ENCODE data around the gene KRT27. TPM values are rescaled to one million over a fixed set of nuclear protein-coding genes. Genes with fewer than 3 reads are reported as not detected.

KRT27 gene
- total and polyA plus RNA-seq, 9 of the 15 experiments (the other 6 are each of a cell fraction or from before 2014, with no cell fraction given): 0.10 TPM; not detected in 8

DNA sequence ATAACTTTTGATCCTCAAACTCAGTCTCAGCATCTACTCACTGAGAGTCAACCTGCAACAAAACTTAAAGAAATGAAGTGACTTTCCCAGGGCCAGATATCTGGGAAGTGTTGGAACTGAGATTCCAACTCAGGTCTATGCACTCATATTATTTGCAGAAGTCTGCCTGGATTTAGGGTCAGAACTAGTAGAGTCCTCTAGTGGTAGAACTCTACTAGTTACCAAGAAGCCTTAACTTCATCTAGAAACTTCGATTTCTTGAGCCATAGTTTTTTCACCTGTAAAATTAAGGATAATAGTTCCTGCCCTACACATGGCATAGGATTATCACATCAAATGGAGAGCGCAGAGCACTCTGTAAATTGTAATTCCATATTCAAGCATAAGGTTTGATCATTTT lies 55.4 kb downstream of the KRT27 start:
- Histone ChIP-seq H2AFZ (ENCODE audit: low read depth, low read length) (no peak overlapping the region), H3K4me1 (replicated peaks in 1 of 2; ENCODE audit: control insufficient read depth in 2 of 2, insufficient read depth in 2 of 2, low read length in 2 of 2) (no peaks in the 10 kb centered on the region), H3K9ac (ENCODE audit: insufficient read depth in 1 of 2, low read depth in 2 of 2, low read length in 2 of 2) (no peak overlapping the region), H3K27me3 (ENCODE audit: control insufficient read depth in 2 of 2, insufficient read depth in 2 of 2, low read length in 2 of 2) (0 out of 5 replicates have a peak, but pooled peaks cover 0 to 4% of the 10 kb centered on the region in 2 experiments), H3K4me3 (no peak overlapping the region), H3K79me2 (ENCODE audit: control insufficient read depth, insufficient read depth, low read length) (no peaks in the 10 kb centered on the region), H3K9me1 (ENCODE audit: control insufficient read depth, insufficient read depth, low read length) (no peaks in the 10 kb centered on the region), H3K9me3 (replicated peaks; ENCODE audit: control insufficient read depth, insufficient read depth, low read depth, low read length) (no peaks in the 10 kb centered on the region), H3K4me2 (ENCODE audit: insufficient read depth, low read length) (no peak overlapping the region), H3K36me3 (ENCODE audit: control insufficient read depth, insufficient read depth, low read length) (no peaks in the 10 kb centered on the region), H4K20me1 (replicated peaks; ENCODE audit: control insufficient read depth, insufficient read depth, low read length) (no peaks in the 10 kb centered on the region), H3K27ac (ENCODE audit: extremely low read depth, low read depth, low read length) (no peak overlapping the region)
- TF ChIP-seq, protein P1, sequence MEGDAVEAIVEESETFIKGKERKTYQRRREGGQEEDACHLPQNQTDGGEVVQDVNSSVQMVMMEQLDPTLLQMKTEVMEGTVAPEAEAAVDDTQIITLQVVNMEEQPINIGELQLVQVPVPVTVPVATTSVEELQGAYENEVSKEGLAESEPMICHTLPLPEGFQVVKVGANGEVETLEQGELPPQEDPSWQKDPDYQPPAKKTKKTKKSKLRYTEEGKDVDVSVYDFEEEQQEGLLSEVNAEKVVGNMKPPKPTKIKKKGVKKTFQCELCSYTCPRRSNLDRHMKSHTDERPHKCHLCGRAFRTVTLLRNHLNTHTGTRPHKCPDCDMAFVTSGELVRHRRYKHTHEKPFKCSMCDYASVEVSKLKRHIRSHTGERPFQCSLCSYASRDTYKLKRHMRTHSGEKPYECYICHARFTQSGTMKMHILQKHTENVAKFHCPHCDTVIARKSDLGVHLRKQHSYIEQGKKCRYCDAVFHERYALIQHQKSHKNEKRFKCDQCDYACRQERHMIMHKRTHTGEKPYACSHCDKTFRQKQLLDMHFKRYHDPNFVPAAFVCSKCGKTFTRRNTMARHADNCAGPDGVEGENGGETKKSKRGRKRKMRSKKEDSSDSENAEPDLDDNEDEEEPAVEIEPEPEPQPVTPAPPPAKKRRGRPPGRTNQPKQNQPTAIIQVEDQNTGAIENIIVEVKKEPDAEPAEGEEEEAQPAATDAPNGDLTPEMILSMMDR (IDR thresholded peaks at IDR 0.05 in 2 of 3, conservative IDR thresholded peaks at IDR 0.05 in 1 of 3; ENCODE audit: insufficient read depth in 2 of 3, low read depth in 1 of 3, low read length in 3 of 3): peak in 1 of 3 experiments; percentile 24; a peak in 2 of 6 replicates
- TF ChIP-seq, protein P2, sequence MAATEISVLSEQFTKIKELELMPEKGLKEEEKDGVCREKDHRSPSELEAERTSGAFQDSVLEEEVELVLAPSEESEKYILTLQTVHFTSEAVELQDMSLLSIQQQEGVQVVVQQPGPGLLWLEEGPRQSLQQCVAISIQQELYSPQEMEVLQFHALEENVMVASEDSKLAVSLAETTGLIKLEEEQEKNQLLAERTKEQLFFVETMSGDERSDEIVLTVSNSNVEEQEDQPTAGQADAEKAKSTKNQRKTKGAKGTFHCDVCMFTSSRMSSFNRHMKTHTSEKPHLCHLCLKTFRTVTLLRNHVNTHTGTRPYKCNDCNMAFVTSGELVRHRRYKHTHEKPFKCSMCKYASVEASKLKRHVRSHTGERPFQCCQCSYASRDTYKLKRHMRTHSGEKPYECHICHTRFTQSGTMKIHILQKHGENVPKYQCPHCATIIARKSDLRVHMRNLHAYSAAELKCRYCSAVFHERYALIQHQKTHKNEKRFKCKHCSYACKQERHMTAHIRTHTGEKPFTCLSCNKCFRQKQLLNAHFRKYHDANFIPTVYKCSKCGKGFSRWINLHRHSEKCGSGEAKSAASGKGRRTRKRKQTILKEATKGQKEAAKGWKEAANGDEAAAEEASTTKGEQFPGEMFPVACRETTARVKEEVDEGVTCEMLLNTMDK (IDR thresholded peaks at IDR 0.05; ENCODE audit: borderline replicate concordance, insufficient read depth, low read depth, low read length, poor library complexity, severe bottlenecking): no peak
- TF ChIP-seq, protein P3, sequence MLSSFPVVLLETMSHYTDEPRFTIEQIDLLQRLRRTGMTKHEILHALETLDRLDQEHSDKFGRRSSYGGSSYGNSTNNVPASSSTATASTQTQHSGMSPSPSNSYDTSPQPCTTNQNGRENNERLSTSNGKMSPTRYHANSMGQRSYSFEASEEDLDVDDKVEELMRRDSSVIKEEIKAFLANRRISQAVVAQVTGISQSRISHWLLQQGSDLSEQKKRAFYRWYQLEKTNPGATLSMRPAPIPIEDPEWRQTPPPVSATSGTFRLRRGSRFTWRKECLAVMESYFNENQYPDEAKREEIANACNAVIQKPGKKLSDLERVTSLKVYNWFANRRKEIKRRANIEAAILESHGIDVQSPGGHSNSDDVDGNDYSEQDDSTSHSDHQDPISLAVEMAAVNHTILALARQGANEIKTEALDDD (IDR thresholded peaks at IDR 0.05): peak; percentile 74; the same call in 1 of the 2 replicates
- FAIRE-seq: no peak
- no TSS peak for BruUV-seq (replicated peaks)
- ATAC-seq: no peak
- ChIA-PET POLR2A (interaction anchor here (0.6 to 1.0 kb wide), 3 partner anchors 12 to 19 kb away, joined by 3 to 4 read pairs (median 3); no protein-coding TSS in a partner anchor), CTCF (ENCODE audit: low intra/inter-chr PET ratio) (no interaction called here)
- intact Hi-C loops (cut with micrococcal nuclease): no loop called here
- in situ Hi-C loops (cut with MboI): no loop called here
- no peak for DNase-seq (ENCODE audit: extremely low read depth in 1 of 4, low spot score in 3 of 4)
- 0% methylated on average over 2 of the region's 2 CpGs for WGBS (ENCODE audit: insufficient coverage, low coverage, missing lambda C conversion rate)

Other genes with a start within 250 kb of the KRT27 start
Only the 7 nearest of the 18 such genes appear.
- gene KRT24, start 78.8 kb downstream of the KRT27 start, total RNA-seq (2014; rRNA removed): not detected in 2 replicates
- not detected in 2 replicates for gene KRT24, start 78.8 kb downstream of the KRT27 start, total RNA-seq (2014; rRNA removed; fragmentation: Illumina TruSeq; extraction: Trizol)
- not detected in 2 replicates for gene KRT24, start 78.8 kb downstream of the KRT27 start, total RNA-seq (2015; rRNA removed; fragmentation: Illumina TruSeq; extraction: Trizol)
- not detected in 2 replicates for gene KRT24, start 78.8 kb downstream of the KRT27 start, total RNA-seq (2021)
- not detected in 2 replicates for gene KRT24, start 78.8 kb downstream of the KRT27 start, polyA plus RNA-seq (2011; rRNA removed)
- not detected in 2 replicates for gene KRT24, start 78.8 kb downstream of the KRT27 start, polyA plus RNA-seq (2014; fragmentation: Illumina TruSeq; extraction: Trizol)
- gene KRT24, start 78.8 kb downstream of the KRT27 start, polyA plus RNA-seq (2014; fragmentation: Nextera tagmentation; extraction: Ambion mirVana): not detected
- not detected in 2 replicates for gene KRT24, start 78.8 kb downstream of the KRT27 start, polyA plus RNA-seq (2014; rRNA removed)
- gene KRT25, start 27.2 kb downstream of the KRT27 start, total RNA-seq (2014; rRNA removed): not detected in 2 replicates
- gene KRT25, start 27.2 kb downstream of the KRT27 start, total RNA-seq (2014; rRNA removed; fragmentation: Illumina TruSeq; extraction: Trizol): not detected in 2 replicates
- gene KRT25, start 27.2 kb downstream of the KRT27 start, total RNA-seq (2015; rRNA removed; fragmentation: Illumina TruSeq; extraction: Trizol): not detected in 2 replicates
- not detected in 2 replicates for gene KRT25, start 27.2 kb downstream of the KRT27 start, total RNA-seq (2021)
- not detected in 2 replicates for gene KRT25, start 27.2 kb downstream of the KRT27 start, polyA plus RNA-seq (2011; rRNA removed)
- not detected in 2 replicates for gene KRT25, start 27.2 kb downstream of the KRT27 start, polyA plus RNA-seq (2014; fragmentation: Illumina TruSeq; extraction: Trizol)
- gene KRT25, start 27.2 kb downstream of the KRT27 start, polyA plus RNA-seq (2014; fragmentation: Nextera tagmentation; extraction: Ambion mirVana): not detected
- not detected in 2 replicates for gene KRT25, start 27.2 kb downstream of the KRT27 start, polyA plus RNA-seq (2014; rRNA removed)
- not detected in 2 replicates for gene KRT26, start 10.3 kb downstream of the KRT27 start, total RNA-seq (2014; rRNA removed)
- gene KRT26, start 10.3 kb downstream of the KRT27 start, total RNA-seq (2014; rRNA removed; fragmentation: Illumina TruSeq; extraction: Trizol): not detected in 2 replicates
- gene KRT26, start 10.3 kb downstream of the KRT27 start, total RNA-seq (2015; rRNA removed; fragmentation: Illumina TruSeq; extraction: Trizol): not detected in 2 replicates
- not detected in 2 replicates for gene KRT26, start 10.3 kb downstream of the KRT27 start, total RNA-seq (2021)
- not detected in 2 replicates for gene KRT26, start 10.3 kb downstream of the KRT27 start, polyA plus RNA-seq (2011; rRNA removed)
- gene KRT26, start 10.3 kb downstream of the KRT27 start, polyA plus RNA-seq (2014; fragmentation: Illumina TruSeq; extraction: Trizol): not detected in 2 replicates
- gene KRT26, start 10.3 kb downstream of the KRT27 start, polyA plus RNA-seq (2014; fragmentation: Nextera tagmentation; extraction: Ambion mirVana): not detected
- not detected in 2 replicates for gene KRT26, start 10.3 kb downstream of the KRT27 start, polyA plus RNA-seq (2014; rRNA removed)
- gene KRT28, start 17.4 kb upstream of the KRT27 start, total RNA-seq (2014; rRNA removed): not detected in 2 replicates
- not detected in 2 replicates for gene KRT28, start 17.4 kb upstream of the KRT27 start, total RNA-seq (2014; rRNA removed; fragmentation: Illumina TruSeq; extraction: Trizol)
- not detected in 2 replicates for gene KRT28, start 17.4 kb upstream of the KRT27 start, total RNA-seq (2015; rRNA removed; fragmentation: Illumina TruSeq; extraction: Trizol)
- not detected in 2 replicates for gene KRT28, start 17.4 kb upstream of the KRT27 start, total RNA-seq (2021)
- not detected in 2 replicates for gene KRT28, start 17.4 kb upstream of the KRT27 start, polyA plus RNA-seq (2011; rRNA removed)
- not detected in 2 replicates for gene KRT28, start 17.4 kb upstream of the KRT27 start, polyA plus RNA-seq (2014; fragmentation: Illumina TruSeq; extraction: Trizol)
- gene KRT28, start 17.4 kb upstream of the KRT27 start, polyA plus RNA-seq (2014; fragmentation: Nextera tagmentation; extraction: Ambion mirVana): not detected
- gene KRT28, start 17.4 kb upstream of the KRT27 start, polyA plus RNA-seq (2014; rRNA removed): not detected in 2 replicates
- gene KRT10, start 40.1 kb upstream of the KRT27 start, total RNA-seq (2014; rRNA removed): 64.0 and 70.5 TPM in 2 replicates
- 80.8 and 101 TPM in 2 replicates for gene KRT10, start 40.1 kb upstream of the KRT27 start, total RNA-seq (2014; rRNA removed; fragmentation: Illumina TruSeq; extraction: Trizol)
- gene KRT10, start 40.1 kb upstream of the KRT27 start, total RNA-seq (2015; rRNA removed; fragmentation: Illumina TruSeq; extraction: Trizol): 45.7 and 51.0 TPM in 2 replicates
- 153 and 166 TPM in 2 replicates for gene KRT10, start 40.1 kb upstream of the KRT27 start, total RNA-seq (2021)
- 38.5 and 179 TPM in 2 replicates for gene KRT10, start 40.1 kb upstream of the KRT27 start, polyA plus RNA-seq (2011; rRNA removed)
- gene KRT10, start 40.1 kb upstream of the KRT27 start, polyA plus RNA-seq (2014; fragmentation: Illumina TruSeq; extraction: Trizol): 76.2 and 80.2 TPM in 2 replicates
- gene KRT10, start 40.1 kb upstream of the KRT27 start, polyA plus RNA-seq (2014; fragmentation: Nextera tagmentation; extraction: Ambion mirVana): 10 to 100 TPM; 47.0 to 54.6 TPM
- 110 and 139 TPM in 2 replicates for gene KRT10, start 40.1 kb upstream of the KRT27 start, polyA plus RNA-seq (2014; rRNA removed)
- 6.2 and 7.5 TPM in 2 replicates for gene KRT12, start 84.7 kb upstream of the KRT27 start, total RNA-seq (2014; rRNA removed)
- gene KRT12, start 84.7 kb upstream of the KRT27 start, total RNA-seq (2014; rRNA removed; fragmentation: Illumina TruSeq; extraction: Trizol): 1.7 and 1.9 TPM in 2 replicates
- 2.3 and 3.1 TPM in 2 replicates for gene KRT12, start 84.7 kb upstream of the KRT27 start, total RNA-seq (2015; rRNA removed; fragmentation: Illumina TruSeq; extraction: Trizol)
- 1.9 and 2.4 TPM in 2 replicates for gene KRT12, start 84.7 kb upstream of the KRT27 start, total RNA-seq (2021)
- gene KRT12, start 84.7 kb upstream of the KRT27 start, polyA plus RNA-seq (2011; rRNA removed): 0.63 and 0.91 TPM in 2 replicates
- 2.2 and 2.9 TPM in 2 replicates for gene KRT12, start 84.7 kb upstream of the KRT27 start, polyA plus RNA-seq (2014; fragmentation: Illumina TruSeq; extraction: Trizol)
- under 1 TPM; 0.18 to 0.53 TPM for gene KRT12, start 84.7 kb upstream of the KRT27 start, polyA plus RNA-seq (2014; fragmentation: Nextera tagmentation; extraction: Ambion mirVana)
- gene KRT12, start 84.7 kb upstream of the KRT27 start, polyA plus RNA-seq (2014; rRNA removed): 3.0 and 7.0 TPM in 2 replicates
- not detected in 2 replicates for gene KRT20, start 102.7 kb upstream of the KRT27 start, total RNA-seq (2014; rRNA removed)
- not detected in 2 replicates for gene KRT20, start 102.7 kb upstream of the KRT27 start, total RNA-seq (2014; rRNA removed; fragmentation: Illumina TruSeq; extraction: Trizol)
- not detected in 2 replicates for gene KRT20, start 102.7 kb upstream of the KRT27 start, total RNA-seq (2015; rRNA removed; fragmentation: Illumina TruSeq; extraction: Trizol)
- gene KRT20, start 102.7 kb upstream of the KRT27 start, total RNA-seq (2021): 0.44 and 0.51 TPM in 2 replicates
- gene KRT20, start 102.7 kb upstream of the KRT27 start, polyA plus RNA-seq (2011; rRNA removed): not detected in 2 replicates
- not detected in 2 replicates for gene KRT20, start 102.7 kb upstream of the KRT27 start, polyA plus RNA-seq (2014; fragmentation: Illumina TruSeq; extraction: Trizol)
- gene KRT20, start 102.7 kb upstream of the KRT27 start, polyA plus RNA-seq (2014; fragmentation: Nextera tagmentation; extraction: Ambion mirVana): not detected
- not detected in 2 replicates for gene KRT20, start 102.7 kb upstream of the KRT27 start, polyA plus RNA-seq (2014; rRNA removed)

Data from K562 (cell line).